Measurements from ENCODE around the gene EIF5AL1.
"Not testable (repeated sequence)": the region's sequence is repeated elsewhere in the genome, so short reads cannot be mapped to it uniquely, and the experiment has no call there.

The EIF5AL1 gene

DNA sequence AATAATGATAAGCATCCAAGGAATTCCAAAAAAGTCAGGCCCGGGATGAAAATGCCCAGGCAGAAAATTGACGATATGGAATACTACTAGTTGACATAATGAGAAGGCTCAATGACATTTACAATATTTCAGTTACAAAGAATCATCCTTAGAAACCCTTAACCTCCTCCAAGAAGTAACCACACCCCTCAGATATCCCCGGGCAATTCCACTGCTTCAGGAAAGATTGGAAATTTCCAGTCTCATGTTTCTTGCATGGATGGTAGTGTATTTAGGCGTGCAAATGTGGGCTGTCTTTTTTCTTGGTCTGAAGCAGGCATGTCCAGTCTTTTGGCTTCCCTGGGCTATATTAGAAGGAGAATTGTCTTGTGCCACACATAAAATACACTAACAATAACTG, 5.2 kb downstream of the EIF5AL1 start:
- DNase-seq: not testable (repeated sequence)

DNA sequence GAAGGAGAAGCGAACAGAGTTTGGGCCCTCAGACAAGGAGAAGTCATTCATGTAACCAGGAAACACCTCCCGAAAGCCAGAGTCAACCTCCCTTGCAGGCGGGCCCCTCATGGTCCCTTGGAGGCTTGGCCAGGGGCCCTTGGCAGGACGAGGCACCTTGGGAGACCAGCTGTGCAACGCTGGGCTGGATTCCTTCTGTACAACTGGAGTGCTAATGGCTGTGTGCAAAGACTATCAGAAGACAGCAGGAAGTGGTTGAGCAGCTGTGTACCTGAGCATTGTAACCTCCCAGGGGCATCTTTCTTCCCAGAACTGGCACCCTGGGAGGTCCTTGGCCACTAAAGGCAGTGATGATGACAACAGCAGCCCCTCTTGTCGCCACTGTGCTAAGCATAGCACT, 9.4 kb downstream of the EIF5AL1 start:
- DNase-seq: not testable (repeated sequence)

DNA sequence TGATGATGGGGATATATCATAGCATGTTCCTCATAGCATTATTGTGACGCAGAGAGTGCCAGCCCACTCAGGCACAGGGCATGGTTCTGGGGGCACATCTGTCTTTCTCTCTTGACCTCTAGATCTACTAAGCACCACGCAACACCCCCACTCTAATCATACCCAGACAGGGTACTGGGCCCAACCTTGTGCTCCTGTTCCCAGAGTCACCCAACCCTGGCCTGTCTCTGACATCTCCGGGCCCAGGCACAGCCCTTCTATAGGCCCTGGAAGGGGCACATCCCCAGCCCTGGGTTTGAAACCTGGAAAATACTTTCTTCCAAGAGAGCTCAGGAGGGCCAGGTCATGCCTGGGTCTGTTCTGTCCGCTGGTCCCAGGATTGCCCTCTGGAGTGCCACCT, 10.1 kb downstream of the EIF5AL1 start:
- not testable (repeated sequence) for DNase-seq

DNA sequence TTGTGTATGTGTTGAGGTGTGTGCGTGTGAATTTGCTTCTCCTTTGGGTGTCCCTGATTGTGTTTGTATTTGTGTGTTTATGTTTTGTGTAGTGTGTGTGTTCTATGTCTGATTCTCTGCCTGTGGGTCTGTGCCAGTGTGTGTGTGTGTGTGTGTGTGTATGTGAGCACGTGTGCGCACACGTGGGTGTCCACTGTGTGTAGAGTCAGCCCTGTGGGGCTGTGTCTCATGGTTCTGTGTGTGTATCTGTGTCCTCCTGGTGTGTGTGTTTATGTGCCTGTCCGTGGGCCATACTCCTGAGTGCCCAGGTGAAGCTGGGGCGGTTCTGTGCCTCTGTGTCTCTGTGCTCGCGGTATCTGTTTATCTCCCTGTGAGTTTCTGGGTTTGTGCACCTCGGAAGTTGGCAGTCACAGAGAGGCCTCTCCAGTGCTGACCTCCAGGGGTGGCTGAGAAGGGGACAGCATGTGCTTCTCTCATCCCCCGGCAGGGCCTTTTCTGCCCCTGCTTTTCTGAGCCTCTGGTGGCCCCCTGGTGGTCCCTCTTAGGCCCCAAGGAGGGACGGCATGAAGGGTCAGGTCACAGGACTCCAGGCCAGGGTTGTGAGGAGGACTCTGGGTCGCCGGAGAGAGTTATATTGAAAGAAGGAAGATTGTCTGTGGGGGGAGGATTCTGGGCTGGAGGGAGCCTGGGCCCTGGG, 11.0 kb downstream of the EIF5AL1 start:
- not testable (repeated sequence) for DNase-seq

DNA sequence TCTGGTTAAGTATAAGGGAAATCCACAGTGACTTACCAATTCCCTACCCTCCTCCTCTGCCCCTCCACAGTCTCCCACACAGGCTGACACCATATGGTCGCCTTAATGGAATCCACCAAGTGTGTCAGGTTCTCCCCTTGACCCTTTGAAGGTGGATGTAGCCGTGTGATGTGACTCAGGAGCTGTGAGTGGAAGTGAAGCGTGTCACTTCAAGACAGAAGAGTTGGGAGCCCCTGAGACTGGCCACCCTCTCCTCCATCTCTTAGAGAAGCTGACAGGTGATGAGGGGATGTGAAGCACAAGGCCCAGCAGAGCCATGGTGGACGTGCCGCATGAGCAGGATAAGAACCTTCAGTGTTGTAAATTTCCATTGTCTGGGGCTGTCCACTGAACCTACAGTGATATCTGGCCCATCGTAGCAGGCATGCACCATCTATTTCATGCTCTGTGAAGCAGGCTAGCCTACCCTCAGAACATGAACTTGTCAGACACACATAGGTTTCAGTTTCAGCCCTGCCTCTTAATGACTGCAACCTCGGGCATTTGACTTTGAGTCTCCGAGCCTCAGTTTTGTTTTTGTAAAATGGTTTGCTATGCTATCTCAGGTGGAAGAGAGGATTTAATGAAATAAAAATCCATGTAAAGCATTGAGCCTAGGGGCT, 12.8 kb downstream of the EIF5AL1 start:
- not testable (repeated sequence) for DNase-seq

DNA sequence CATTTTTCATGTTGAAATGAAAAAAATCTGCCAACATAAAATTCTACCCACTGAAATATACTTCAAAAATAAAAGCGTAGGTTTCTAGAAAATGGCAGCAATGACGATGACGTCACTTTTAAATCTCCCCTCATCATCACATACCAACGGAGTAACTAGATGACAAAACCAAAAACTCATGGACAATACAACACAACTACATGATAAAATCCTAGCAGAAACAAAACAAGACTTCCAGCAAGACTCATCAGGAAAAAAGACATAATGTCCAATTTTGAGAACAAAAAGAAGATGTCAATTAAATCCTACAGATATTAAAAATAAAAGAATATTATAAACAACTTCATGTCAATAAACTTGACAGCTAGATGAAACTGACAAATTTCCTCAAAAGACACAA, 15.9 kb downstream of the EIF5AL1 start:
- not testable (repeated sequence) for DNase-seq

DNA sequence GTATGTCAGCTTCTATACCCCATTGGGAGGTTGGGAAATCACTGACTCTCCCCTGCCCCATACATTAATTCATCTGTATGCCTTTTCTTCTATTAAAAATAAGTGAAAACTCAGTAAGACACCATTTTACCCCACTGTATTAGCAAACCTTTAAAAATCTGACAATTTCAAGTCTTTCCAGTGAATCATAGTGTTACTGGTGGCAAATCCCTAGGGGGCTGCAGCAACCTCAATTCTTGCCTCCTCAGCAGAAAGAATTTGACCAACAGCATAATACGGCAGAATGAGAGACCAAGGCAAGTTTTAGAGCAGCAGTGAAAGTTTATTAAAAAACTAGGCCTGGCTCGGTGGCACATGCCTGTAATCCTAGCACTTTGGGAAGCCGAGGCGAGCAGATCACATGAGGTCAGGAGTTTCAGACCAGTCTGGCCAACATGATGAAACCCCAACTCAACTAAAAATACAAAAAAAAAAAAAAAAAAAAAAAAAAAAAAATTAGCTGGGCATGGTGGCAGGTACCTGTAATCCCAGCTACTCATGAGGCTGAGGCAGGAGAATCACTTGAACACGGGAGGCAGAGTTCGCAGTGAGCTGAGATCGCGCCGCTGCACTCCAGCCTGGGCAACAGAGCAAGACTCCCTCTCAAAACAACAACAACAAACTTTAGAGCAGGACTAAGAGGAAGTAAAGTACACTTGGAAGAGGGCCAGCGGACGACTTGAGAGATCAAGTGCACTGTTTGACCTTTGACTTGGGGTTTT, 21.0 kb downstream of the EIF5AL1 start:
- DNase-seq: not testable (repeated sequence)

DNA sequence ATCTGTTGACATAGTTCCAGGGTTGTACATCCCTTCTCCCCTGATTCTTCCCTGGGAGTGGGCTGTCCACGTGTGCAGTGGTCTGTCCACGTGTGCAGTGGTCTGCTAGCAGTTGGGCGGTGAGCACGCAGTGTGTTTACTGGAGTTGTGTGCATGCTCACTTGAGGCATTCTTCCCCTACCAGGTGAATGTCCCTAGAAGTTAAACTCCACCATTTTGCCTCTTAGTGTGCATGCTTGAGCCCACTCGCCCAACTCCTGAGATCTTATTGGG, 21.5 kb downstream of the EIF5AL1 start:
- not testable (repeated sequence) for DNase-seq

DNA sequence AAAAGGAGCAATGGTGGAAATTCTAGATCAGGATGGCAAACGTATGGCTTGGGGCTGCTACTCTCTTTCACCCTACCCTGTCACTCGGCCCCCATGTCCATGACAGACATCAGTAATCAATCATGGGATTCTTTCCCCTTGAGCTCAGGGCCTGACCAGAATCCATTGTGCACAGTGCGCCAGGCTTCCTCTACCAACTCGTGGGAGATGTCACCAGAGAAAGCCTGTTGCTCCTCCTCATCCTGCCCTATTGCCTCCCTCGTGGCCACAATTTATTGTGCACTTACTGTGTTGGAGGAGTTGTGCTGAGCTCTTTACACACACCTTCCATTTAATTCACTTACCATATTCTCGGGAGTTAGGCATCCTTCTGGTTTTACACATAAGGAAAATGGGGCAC, 26.0 kb downstream of the EIF5AL1 start:
- DNase-seq: not testable (repeated sequence)

DNA sequence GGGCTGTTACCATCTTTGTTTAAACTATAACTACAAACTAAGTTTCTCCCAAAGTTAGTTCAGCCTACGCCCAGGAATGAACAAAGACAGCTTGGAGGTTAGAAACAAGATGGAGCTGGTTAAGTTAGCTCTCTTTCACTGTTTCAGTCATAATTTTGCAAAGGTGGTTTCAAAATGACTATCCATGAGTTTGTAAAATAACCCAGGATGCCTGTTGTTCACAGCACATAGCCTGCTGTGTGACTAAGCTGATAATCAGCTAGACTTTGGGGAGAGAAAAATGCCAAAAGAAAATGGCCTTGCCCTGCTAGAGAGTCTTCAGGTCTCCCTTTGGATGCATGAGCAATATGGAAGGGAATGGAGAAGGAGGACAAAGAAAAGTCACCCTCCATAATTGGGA, 28.6 kb downstream of the EIF5AL1 start:
- DNase-seq: not testable (repeated sequence)

DNA sequence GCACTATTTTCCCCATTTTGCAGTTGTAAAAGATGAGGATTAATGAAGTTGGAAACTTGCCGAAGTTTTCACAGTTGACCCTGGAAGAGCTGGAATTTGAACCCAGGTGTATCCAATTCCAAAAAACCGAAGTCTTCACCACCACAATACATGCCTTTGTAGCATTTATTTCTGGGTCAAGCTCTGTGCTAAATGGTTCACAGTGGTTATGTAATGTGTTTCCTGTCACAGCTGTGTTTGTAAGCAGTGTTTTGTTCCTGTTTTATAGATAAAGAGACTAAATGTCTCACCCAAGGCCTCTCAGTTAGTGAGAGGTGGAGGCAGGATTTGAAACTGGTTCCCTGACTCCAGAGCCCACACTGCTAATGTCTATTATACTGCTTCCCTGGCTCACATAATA, 30.3 kb downstream of the EIF5AL1 start:
- no peak for DNase-seq

DNA sequence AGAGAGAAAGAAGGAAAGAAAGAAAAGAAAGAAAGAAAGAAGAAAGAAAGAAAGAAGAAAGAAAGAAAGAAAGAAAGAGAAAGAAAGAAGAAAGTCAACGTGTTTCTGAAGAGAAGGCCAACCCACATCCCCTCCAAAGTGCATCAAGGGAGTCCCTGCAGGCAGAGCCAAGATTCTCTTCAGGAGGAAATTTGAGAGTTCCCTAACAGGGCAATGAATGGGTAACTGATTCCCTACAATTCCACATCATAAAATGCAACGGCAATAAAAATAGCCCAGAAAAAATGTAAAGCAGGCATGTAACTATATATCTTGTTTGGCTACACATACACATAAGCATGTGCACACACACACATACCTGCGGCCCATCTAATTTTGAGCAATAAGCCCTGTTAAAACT, 32.1 kb downstream of the EIF5AL1 start:
- DNase-seq: not testable (repeated sequence)

DNA sequence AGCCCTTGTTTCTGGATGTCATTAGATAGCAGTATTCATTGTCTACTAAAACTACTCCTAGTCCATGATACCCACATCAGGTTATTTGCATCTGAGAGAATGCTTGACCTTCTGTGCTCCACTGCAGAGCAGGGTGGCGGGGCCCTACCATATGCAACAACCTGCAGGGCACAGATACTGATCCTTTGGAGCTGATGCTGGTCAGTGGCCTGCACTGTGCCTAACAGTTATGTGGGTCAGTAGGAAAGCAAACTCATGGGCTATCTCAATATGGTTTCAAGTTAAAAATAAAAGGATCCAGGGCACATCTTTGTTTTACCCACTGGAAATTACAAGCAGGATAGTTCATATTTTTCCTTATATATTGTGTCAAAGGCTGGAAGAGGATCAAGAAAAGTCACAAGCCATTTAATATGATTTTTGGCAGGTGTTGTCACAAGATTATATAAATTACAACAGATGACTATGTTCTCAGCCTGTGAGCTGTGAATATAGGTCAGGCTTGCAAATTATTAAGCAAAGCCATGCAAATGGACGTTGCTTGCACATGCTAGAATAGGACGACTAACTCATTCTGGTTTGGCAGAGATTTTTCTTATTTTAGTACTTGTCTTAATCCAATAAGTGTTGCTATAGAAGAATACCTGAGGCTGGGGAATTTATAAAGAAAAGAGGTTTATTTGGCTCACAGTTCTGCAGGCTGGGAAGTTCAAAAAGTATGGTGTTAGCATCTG, 32.8 kb downstream of the EIF5AL1 start:
- not testable (repeated sequence) for DNase-seq

DNA sequence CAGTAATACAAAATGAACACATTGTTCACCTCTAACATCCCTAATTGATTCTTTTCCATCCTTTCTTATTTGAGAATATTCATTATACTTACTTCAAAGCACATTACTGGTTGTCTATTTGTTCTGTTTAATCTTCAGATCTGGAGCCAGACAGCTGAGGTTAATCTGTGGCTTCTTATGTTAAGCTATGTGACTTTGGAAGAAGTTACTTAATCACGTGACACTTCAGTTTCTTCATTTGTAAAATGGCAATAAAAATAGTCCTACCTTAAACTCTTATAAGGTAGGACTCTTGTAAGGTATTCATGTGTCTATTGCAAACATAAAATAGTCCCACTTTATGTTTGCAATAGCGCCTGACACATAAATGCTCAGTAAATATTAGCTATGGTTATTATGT, 34.8 kb downstream of the EIF5AL1 start:
- DNase-seq: not testable (repeated sequence)

DNA sequence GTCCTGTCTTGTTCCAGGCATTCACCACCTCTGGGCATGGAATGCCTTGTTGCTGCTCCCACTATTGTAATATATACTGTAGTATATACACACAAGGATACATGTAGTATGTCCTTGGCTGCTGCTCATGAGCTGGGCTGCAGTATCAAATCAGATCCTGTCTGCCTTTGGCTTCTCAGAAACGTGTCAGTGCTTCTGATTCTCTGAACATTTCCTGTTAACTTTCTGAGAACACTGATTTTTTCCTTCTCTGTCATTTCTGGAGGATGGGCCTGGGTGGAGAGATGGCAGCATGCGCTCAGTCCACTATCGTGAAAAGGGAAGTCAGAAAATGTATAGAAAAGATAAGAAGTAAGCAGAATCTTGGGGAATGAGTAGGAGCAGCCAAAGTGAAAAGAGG, 35.6 kb downstream of the EIF5AL1 start:
- DNase-seq: no peak

DNA sequence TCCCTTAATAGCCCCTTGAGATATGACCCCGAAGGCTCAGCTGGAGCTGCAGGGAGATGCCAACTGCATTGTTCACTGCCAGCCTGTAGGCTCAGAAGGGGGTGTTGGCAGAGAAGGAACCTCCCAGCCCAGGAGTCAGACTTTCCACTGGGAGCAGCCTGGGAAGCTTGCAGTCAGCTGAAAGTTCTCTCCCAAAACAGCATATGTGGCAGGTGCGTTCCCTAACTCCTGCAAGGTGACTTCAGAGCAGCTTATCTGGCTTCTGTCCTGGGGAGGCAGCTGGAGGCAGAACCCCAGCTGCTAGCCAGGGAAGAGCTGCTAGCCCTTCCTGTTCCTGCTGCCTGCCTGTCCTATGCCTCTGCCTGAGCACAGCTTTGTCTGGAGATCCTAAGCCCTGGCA, 39.8 kb downstream of the EIF5AL1 start:
- no peak for DNase-seq

DNA sequence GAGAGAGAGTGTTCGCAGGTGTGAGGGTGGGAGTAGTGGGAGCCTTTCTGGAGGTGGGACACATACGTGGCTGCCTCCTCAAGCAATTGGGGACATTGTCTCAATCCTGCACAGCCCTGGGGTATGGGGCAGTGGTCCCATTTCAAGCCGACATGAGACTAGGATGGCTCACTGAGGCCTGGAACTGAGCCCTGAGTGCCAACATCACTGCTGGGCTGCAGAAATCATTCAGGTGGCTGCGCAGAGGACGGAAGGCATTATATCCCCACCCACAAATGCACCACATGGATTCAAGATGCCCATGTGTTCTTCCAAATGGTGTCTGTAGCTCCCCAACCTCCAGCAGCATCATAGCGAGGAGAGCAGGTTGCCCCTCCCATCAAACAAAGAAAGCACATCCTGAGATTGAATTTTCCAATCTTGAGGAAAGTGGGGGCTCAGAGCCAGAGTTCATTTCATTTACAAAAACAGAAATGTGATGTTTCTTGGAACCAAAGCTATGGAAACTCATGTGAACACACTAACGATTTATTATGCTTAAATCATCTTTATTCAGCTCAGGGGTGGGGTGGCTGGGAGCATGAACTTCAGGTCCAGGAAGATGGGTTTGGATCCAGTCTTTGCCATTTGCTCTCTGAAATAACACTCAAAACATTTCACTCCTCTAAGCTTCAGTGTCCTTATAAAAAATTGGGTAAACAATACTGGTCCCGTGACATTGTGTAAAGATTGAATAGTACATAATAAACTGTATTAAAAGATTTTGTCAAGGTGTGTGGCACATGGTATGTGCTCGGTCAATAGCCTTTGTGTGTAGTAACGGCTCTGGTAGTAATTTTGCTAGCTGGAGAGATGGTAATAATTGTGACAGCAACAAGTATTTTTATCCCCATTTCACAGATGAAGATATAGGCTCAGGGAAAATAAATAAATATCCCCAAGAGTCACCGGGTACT, 43.3 kb downstream of the EIF5AL1 start:
- DNase-seq: no peak

DNA sequence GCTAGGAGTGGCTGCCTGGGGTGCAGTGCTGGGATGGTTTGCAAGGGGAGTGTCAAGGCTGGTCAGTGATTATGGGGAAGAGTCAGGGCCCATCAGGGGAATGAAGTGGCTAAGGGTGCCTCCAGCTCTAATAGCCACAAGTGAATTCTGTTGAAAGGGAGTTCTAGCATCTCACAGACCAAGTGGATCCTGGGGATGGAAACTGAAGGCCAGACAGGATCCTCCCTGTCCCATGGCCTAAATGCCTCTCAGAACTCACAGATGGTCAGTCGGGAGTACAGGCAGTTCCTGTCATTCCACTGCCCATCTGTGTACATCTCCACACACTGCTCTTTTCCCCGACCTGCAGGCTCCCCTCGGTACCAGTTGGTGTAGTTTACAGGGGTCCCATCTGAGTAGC, 44.6 kb downstream of the EIF5AL1 start:
- not testable (repeated sequence) for DNase-seq

DNA sequence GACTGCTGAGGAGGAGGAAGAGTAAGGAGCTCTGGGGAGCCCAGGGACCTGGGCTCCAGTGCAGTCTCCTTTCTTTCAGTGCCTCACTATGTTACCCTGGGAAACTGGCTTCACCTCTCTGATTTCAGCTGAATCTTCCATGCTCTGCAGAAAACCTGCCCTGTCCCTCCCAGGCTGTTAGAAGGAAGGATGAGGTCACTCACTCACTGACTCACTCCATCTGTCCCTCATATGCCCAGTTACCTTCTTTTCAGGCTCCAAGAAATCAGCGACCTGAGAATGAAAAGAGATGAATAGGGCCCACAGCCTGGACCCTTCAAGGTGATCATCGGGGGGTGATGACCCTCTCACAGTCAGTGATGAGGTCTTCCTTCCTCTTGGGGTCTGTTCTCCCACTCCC, 47.4 kb downstream of the EIF5AL1 start:
- DNase-seq: no peak

DNA sequence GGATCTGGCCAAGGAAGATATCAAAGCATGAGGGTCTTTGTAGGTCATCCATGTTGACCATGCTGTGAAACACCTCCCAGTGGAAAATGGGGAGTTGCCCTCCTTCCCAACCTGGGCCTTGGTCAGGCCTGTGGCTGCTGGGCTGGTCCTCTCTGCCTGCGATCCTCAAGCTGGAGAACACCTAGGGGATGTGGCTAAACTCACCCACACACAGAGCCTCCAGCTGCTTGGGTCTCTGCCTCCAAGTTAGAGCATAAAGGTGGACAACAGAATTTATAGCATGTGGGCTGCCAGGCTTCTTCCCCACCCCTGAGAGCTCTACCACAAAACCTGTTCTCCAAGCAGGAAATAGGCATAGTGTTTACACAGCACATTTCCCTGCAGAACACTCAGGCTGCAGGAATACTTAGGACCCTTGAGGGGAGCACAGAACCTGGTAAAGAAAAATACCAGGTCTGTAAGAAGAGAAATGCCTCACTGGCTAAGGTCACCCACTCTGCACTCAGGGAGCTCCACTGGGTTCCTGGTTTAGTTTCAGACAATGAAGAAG, 47.9 kb downstream of the EIF5AL1 start, which contains the start of gene SFTPA2:
SFTPA2 (minus strand) TSS at position 248 of the 550 bp plus-strand sequence. CDS start 924 bp downstream, outside the sequence.
- DNase-seq: no peak

DNA sequence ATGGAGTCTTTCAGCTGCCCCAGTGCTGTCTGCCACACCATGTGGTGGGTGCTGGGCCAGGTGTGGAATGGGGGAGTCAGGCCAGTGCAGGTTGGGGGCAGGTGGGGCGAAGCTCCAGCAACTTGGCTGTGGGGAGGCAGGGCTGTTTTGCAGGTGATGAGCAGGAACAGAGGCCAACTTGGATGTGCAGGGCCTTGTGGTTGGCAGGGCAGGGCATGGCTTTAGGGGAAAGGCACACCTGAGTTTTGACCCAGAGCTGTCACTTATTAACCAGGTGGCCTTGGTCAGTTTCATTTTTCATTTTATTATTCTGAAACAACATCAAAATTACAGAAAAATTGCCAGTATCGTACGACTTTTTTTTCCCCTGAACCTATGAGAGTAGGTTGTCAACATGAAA, 48.9 kb downstream of the EIF5AL1 start:
- no peak for DNase-seq

All from activated naive CD4-positive, alpha-beta T cell treated with Interleukin-2 at 50 U/mL for 16 hours (primary cell).